GM12878 (cell line): ENCODE data around the gene SMARCE1.

ENCODE experiments used
- POLR2AphosphoS2 ChIP-seq: IDR thresholded peaks from 2 replicates; pipeline ENCODE4 v1.6.1; 2011; ENCODE audit warnings: low read depth, mild to moderate bottlenecking, low read length, improper control_type of control experiment, moderate library complexity
- RAD51 ChIP-seq: fragments of 450-650 bp; IDR thresholded peaks from 2 replicates; pipeline ENCODE4 v1.6.1; 2016; ENCODE audit warnings: moderate library complexity, mild to moderate bottlenecking, inconsistent platforms
- TBL1XR1 ChIP-seq: IDR thresholded peaks from 2 replicates; pipeline ENCODE4 v1.6.1; 2012; ENCODE audit warnings: low read depth, low read length, improper control_type of control experiment
- TF ChIP-seq, protein P1 (sequence below), 3 experiments: IDR thresholded peaks in 2 of 3; conservative IDR thresholded peaks in 1 of 3; 2 replicates each; pipeline ENCODE4 v1.5.1; 2011; ENCODE audit warnings: low read depth in 3 of 3, low read length in 3 of 3, mild to moderate bottlenecking in 3 of 3, control low read depth in 2 of 3, moderate library complexity in 2 of 3, inconsistent platforms in 1 of 3, mixed read lengths in 1 of 3; ENCODE audit not compliant: control insufficient read depth in 2 of 3, insufficient read depth in 1 of 3; ENCODE audit errors: extremely low read depth in 1 of 3

DNA sequence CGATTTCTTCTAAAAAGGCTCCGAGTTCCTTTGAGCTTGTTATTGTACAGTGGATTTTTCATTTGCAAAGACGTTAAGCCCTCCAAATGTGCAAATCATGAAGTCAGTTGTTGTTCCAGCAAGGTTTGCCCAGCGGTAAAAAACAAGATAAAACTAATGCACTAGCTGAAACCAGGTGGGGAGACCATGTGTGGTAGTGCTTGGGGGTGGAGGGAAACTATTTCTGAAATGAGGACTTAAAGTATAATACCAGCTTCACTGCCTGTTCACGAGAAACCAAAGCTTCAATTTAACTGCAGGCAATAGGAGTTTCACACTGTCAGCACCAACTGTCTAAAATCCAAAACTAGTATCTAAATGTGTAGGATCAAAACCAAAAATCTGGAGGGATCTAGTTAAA, 22.3 kb downstream of the SMARCE1 start:
- TF ChIP-seq, protein P1, sequence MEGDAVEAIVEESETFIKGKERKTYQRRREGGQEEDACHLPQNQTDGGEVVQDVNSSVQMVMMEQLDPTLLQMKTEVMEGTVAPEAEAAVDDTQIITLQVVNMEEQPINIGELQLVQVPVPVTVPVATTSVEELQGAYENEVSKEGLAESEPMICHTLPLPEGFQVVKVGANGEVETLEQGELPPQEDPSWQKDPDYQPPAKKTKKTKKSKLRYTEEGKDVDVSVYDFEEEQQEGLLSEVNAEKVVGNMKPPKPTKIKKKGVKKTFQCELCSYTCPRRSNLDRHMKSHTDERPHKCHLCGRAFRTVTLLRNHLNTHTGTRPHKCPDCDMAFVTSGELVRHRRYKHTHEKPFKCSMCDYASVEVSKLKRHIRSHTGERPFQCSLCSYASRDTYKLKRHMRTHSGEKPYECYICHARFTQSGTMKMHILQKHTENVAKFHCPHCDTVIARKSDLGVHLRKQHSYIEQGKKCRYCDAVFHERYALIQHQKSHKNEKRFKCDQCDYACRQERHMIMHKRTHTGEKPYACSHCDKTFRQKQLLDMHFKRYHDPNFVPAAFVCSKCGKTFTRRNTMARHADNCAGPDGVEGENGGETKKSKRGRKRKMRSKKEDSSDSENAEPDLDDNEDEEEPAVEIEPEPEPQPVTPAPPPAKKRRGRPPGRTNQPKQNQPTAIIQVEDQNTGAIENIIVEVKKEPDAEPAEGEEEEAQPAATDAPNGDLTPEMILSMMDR (IDR thresholded peaks at IDR 0.05 in 2 of 3, conservative IDR thresholded peaks at IDR 0.05 in 1 of 3; ENCODE audit: control insufficient read depth in 2 of 3, extremely low read depth in 1 of 3, insufficient read depth in 1 of 3, low read depth in 3 of 3, low read length in 3 of 3): no peak
- TF ChIP-seq TBL1XR1: no peak
- no peak for TF ChIP-seq RAD51
- no peak for TF ChIP-seq POLR2AphosphoS2
